ENCODE measurements around the gene SMARCB1. TPM values are rescaled to one million over a fixed set of nuclear protein-coding genes. Genes with fewer than 3 reads are reported as not detected.
A peak's percentile ranks its signal among the peaks of the same experiment; 100 is the strongest.

The SMARCB1 gene
- total RNA-seq, 4 donors from 2014 or later, result 31.5 to 53.4 (median 43.8) TPM

DNA sequence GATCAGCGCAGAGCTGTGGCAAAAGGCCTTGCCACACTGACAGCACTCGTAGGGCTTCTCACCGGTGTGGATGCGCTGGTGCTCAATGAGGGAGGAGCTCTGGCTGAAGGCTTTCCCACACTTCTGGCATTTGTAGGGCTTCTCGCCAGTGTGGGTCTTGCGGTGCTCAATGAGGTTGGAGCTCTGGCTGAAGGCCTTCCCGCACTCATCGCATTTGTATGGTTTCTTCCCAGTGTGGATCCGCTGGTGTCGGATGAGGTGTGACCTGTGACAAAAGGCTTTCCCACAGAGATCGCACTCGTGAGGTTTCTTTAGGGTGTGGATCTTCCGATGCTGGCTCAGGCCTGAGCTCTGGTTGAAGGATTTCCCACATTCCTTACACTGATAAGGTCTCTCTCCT, 42.8 kb upstream of the SMARCB1 start:
- Histone ChIP-seq H3K9me3 (peaks cover 0 to 6% (median 0%) of the 10 kb centered on the region in 4 donors), H3K4me1 (peaks cover 0 to 19% (median 0%) of the 10 kb centered on the region in 4 donors), H3K36me3 (peaks cover 0 to 52% (median 0%) of the 10 kb centered on the region in 3 donors), H3K27ac (no peak overlapping the region), H3K4me3 (no peak overlapping the region), H3K27me3 (no peaks in the 10 kb centered on the region)
- DNase-seq (ENCODE audit: low spot score in 2 of 2), result no peak
- 94 to 97% methylated on average over 10 to 13 of the region's 13 CpGs for WGBS, 2 donors
- TF ChIP-seq, protein P1, sequence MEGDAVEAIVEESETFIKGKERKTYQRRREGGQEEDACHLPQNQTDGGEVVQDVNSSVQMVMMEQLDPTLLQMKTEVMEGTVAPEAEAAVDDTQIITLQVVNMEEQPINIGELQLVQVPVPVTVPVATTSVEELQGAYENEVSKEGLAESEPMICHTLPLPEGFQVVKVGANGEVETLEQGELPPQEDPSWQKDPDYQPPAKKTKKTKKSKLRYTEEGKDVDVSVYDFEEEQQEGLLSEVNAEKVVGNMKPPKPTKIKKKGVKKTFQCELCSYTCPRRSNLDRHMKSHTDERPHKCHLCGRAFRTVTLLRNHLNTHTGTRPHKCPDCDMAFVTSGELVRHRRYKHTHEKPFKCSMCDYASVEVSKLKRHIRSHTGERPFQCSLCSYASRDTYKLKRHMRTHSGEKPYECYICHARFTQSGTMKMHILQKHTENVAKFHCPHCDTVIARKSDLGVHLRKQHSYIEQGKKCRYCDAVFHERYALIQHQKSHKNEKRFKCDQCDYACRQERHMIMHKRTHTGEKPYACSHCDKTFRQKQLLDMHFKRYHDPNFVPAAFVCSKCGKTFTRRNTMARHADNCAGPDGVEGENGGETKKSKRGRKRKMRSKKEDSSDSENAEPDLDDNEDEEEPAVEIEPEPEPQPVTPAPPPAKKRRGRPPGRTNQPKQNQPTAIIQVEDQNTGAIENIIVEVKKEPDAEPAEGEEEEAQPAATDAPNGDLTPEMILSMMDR (IDR thresholded peaks at IDR 0.05), result no peak
- no peak for TF ChIP-seq EP300 (IDR thresholded peaks at IDR 0.05)
- no peak for TF ChIP-seq POLR2A (IDR thresholded peaks at IDR 0.05)

- WGBS, 2 donors, result 90 to 93% methylated on average over 14 of the region's 14 CpGs
- Histone ChIP-seq H3K9me3 (peaks cover 0 to 6% (median 0%) of the 10 kb centered on the region in 4 donors), H3K4me1 (peaks cover 0 to 19% (median under 1%) of the 10 kb centered on the region in 4 donors), H3K27me3 (no peaks in the 10 kb centered on the region), H3K36me3 (peaks cover 0 to 52% (median 0%) of the 10 kb centered on the region in 3 donors), H3K27ac (no peak overlapping the region), H3K4me3 (no peak overlapping the region)
- TF ChIP-seq POLR2A (IDR thresholded peaks at IDR 0.05) (no peak), EP300 (IDR thresholded peaks at IDR 0.05) (no peak)
- TF ChIP-seq, protein P1 (IDR thresholded peaks at IDR 0.05), result no peak
- DNase-seq (ENCODE audit: low spot score in 2 of 2), result no peak
Measured at GRCh38 chr22:23744485-23744884, 42.3 kb upstream of the SMARCB1 start.

DNA sequence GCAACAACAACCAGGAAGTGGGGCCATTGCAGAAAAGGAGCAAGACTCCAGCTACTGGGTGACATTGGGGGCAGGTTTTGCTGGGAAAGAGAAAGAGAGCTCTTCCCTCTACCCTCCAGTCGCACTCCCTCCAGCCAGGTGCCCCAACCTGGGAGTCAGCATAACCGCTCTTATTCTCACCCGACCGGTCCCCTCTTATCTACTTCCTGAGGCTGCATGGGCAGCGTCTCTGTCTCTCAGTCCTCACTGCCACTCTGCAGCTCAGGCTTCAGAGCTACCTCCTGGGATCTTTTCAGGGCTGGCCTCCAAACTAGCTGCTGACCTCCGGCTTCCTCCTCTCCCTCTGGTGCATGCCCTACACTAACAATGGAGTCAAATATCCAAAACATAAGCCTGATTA, 41.0 kb upstream of the SMARCB1 start:
- 79 to 80% methylated on average over 6 of the region's 6 CpGs for WGBS, 2 donors
- TF ChIP-seq, protein P1 (IDR thresholded peaks at IDR 0.05), result no peak
- TF ChIP-seq POLR2A (IDR thresholded peaks at IDR 0.05) (no peak), EP300 (IDR thresholded peaks at IDR 0.05) (no peak)

GRCh38 chr22:23749841-23750301, 36.9 kb upstream of the SMARCB1 start:
- DNase-seq (ENCODE audit: low spot score in 2 of 2), result peak in 1 of 2 donors; percentile 26
- Histone ChIP-seq H3K36me3 (peaks cover 0 to 10% (median 0%) of the 10 kb centered on the region in 3 donors), H3K4me3 (peak overlapping the region in 3 of 4 donors; percentile 65 to 92 (median 77)), H3K27ac (peak overlapping the region in 3 of 4 donors; percentile 91 to 95 (median 93)), H3K27me3 (no peaks in the 10 kb centered on the region), H3K9me3 (no peaks in the 10 kb centered on the region), H3K4me1 (peaks cover 0 to 20% (median 7%) of the 10 kb centered on the region in 4 donors)
- 47 to 51% methylated on average over 12 of the region's 12 CpGs for WGBS, 2 donors
- TF ChIP-seq, protein P1 (IDR thresholded peaks at IDR 0.05), result no peak
- TF ChIP-seq POLR2A (IDR thresholded peaks at IDR 0.05) (no peak), EP300 (IDR thresholded peaks at IDR 0.05) (no peak)

More for the DNA sequence above, 41.0 kb upstream of the SMARCB1 start:
- H3K36me3 ChIP-seq, result peaks cover 0 to 51% (median 0%) of the 10 kb centered on the region in 3 donors
- peaks cover 0 to 31% (median 7%) of the 10 kb centered on the region in 4 donors for H3K4me1 ChIP-seq
- H3K4me3 ChIP-seq, result no peak overlapping the region
- no peaks in the 10 kb centered on the region for H3K27me3 ChIP-seq
- peaks cover 0 to 6% (median 0%) of the 10 kb centered on the region in 4 donors for H3K9me3 ChIP-seq
- no peak for DNase-seq (ENCODE audit: low spot score in 2 of 2)
- no peak overlapping the region for H3K27ac ChIP-seq

GRCh38 chr22:23750367-23750713, 36.4 kb upstream of the SMARCB1 start:
- Histone ChIP-seq H3K9me3 (no peaks in the 10 kb centered on the region), H3K4me1 (peaks cover 0 to 20% (median 7%) of the 10 kb centered on the region in 4 donors), H3K36me3 (peaks cover 0 to 5% (median 0%) of the 10 kb centered on the region in 3 donors), H3K27me3 (no peaks in the 10 kb centered on the region), H3K27ac (peak overlapping the region; percentile 50 to 95 (median 92)), H3K4me3 (peak overlapping the region; percentile 53 to 92 (median 71))
- no peak for DNase-seq (ENCODE audit: low spot score in 2 of 2)
- TF ChIP-seq, protein P1 (IDR thresholded peaks at IDR 0.05), result no peak
- TF ChIP-seq POLR2A (IDR thresholded peaks at IDR 0.05) (no peak), EP300 (IDR thresholded peaks at IDR 0.05) (no peak)
- WGBS, 2 donors, result 24 to 30% methylated on average over 5 of the region's 5 CpGs

Measured in tibial nerve (tissue), 4 donors.